GM12878 (cell line): Measurements from ENCODE around the gene THRA. TPM values are rescaled to one million over a fixed set of nuclear protein-coding genes. Genes with fewer than 3 reads are reported as not detected.

Experiments
- ATAC-seq: fragments of 200-7000 bp; cut with Tn5 transposase; 3 replicates; pipeline ENCODE4 v1.9.1; 2020; ENCODE audit warnings: mild to moderate bottlenecking, moderate library complexity
- BruUV-seq: library from RNA; stranded (reverse); fragments of 400-500 nt; replicated peaks from 2 replicates; lab custom pipeline; 2021; lab: Mats Ljungman, UMichigan
- CTCF ChIA-PET: fragments of 300-600 bp; sonication (Branson Sonifier 250); formaldehyde crosslinking; extraction: SDS; loops from one replicate; lab custom pipeline; 2021; ENCODE audit warnings: inconsistent platforms; lab: Yijun Ruan, JAX
- POLR2A ChIA-PET: fragments of 350-600 bp; formaldehyde crosslinking; extraction: SDS; loops from one replicate; lab custom pipeline; 2021; ENCODE audit warnings: inconsistent platforms; lab: Charles Lee
- RAD21 ChIA-PET: fragments of 300-600 bp; sonication (Branson Sonifier 250); formaldehyde crosslinking; loops from one replicate; lab custom pipeline; 2023; ENCODE audit warnings: antibody characterized with exemption; ENCODE audit not compliant: unreplicated experiment; lab: Charles Lee
- SMC1A ChIA-PET: fragments of 300-600 bp; sonication (Branson Sonifier 250); formaldehyde crosslinking; loops from one replicate; lab custom pipeline; 2023; ENCODE audit not compliant: unreplicated experiment, uncharacterized antibody; lab: Charles Lee
- DNase-seq: peaks from one replicate; pipeline ENCODE4 v3.0.0-alpha.2; 2011; ENCODE audit warnings: low read depth, low spot score
- FAIRE-seq: peaks from 3 replicates; lab custom pipeline; 2011; peaks lifted over from hg19 to GRCh38; lab: Jason Lieb, UNC
- H2AFZ ChIP-seq: 2 replicates; pipeline ENCODE4 v1.6.0; 2011; ENCODE audit warnings: low read depth, low read length, control low read depth; ENCODE audit not compliant: control insufficient read depth
- H3K27ac ChIP-seq: 2 replicates; pipeline ENCODE4 v1.5.1; 2011; ENCODE audit warnings: control low read depth; ENCODE audit not compliant: control insufficient read depth, insufficient read depth
- H3K27me3 ChIP-seq, 2 experiments: replicated peaks in 1 of 2; 2 replicates each; pipeline versions ENCODE4 v1.6.0 to v1.6.1; 2011; ENCODE audit warnings: low read length in 1 of 2; ENCODE audit not compliant: control insufficient read depth in 2 of 2, insufficient read depth in 2 of 2
- H3K36me3 ChIP-seq, 2 experiments: 2 replicates each; pipeline ENCODE4 v1.5.1; 2011; ENCODE audit warnings: low read length in 1 of 2; ENCODE audit not compliant: control insufficient read depth in 2 of 2, insufficient read depth in 2 of 2
- H3K4me1 ChIP-seq: 2 replicates; pipeline ENCODE4 v1.6.1; 2011; ENCODE audit warnings: mild to moderate bottlenecking, low read length, moderate library complexity, mixed read lengths; ENCODE audit not compliant: control insufficient read depth, insufficient read depth
- H3K4me2 ChIP-seq: 2 replicates; pipeline ENCODE4 v1.6.0; 2011; ENCODE audit warnings: control low read depth; ENCODE audit not compliant: control insufficient read depth, insufficient read depth
- H3K4me3 ChIP-seq: fragments of 200-600 bp; sonication (generic); 2 replicates; pipeline ENCODE4 v1.5.1; 2016
- H3K79me2 ChIP-seq: 2 replicates; pipeline ENCODE4 v1.6.0; 2011; ENCODE audit warnings: low read length; ENCODE audit not compliant: control insufficient read depth, insufficient read depth
- H3K9ac ChIP-seq: 2 replicates; pipeline ENCODE4 v1.8.0; 2011; ENCODE audit warnings: low read length, control low read depth, mixed read lengths; ENCODE audit not compliant: control insufficient read depth, insufficient read depth
- H3K9me3 ChIP-seq: replicated peaks from 3 replicates; pipeline ENCODE4 v1.5.1; 2011; ENCODE audit warnings: mild to moderate bottlenecking, low read length; ENCODE audit not compliant: control insufficient read depth, insufficient read depth
- H4K20me1 ChIP-seq: 2 replicates; pipeline ENCODE4 v1.6.0; 2011; ENCODE audit not compliant: control insufficient read depth, insufficient read depth
- CEBPB ChIP-seq, 2 experiments: fragments of 150-350 bp in 1 of 2; IDR thresholded peaks; 2 replicates each; pipeline ENCODE4 v1.6.1; 2012 to 2014; ENCODE audit warnings: low read depth in 2 of 2, low read length in 2 of 2, borderline replicate concordance in 1 of 2, inconsistent platforms in 1 of 2
- IKZF1 ChIP-seq: fragments of 450-650 bp; conservative IDR thresholded peaks from 2 replicates; pipeline ENCODE4 v1.6.1; 2017; ENCODE audit warnings: antibody characterized with exemption, mild to moderate bottlenecking
- JUND ChIP-seq: IDR thresholded peaks from 2 replicates; pipeline ENCODE4 v1.6.1; 2012; ENCODE audit warnings: low read depth, mild to moderate bottlenecking, low read length, improper control_type of control experiment, moderate library complexity
- NR2C2 ChIP-seq: IDR thresholded peaks from 2 replicates; pipeline ENCODE4 v1.6.1; 2011; ENCODE audit warnings: borderline replicate concordance, low read depth; ENCODE audit not compliant: control insufficient read depth, insufficient read length
- POLR2A ChIP-seq: IDR thresholded peaks from 2 replicates; pipeline ENCODE4 v1.6.1; 2011; ENCODE audit warnings: low read depth, mild to moderate bottlenecking, low read length
- SMARCA5 ChIP-seq: fragments of 450-650 bp; IDR thresholded peaks from 2 replicates; pipeline ENCODE4 v1.6.1; 2017; ENCODE audit warnings: mild to moderate bottlenecking
- STAT3 ChIP-seq: IDR thresholded peaks from 2 replicates; pipeline ENCODE4 v1.6.1; 2011; ENCODE audit warnings: low read depth, low read length, improper control_type of control experiment
- SUZ12 ChIP-seq: fragments of 200-600 bp; sonication (generic); IDR thresholded peaks from one replicate; pipeline ENCODE4 v1.6.1; 2018; ENCODE audit warnings: antibody characterized with exemption, mild to moderate bottlenecking; ENCODE audit not compliant: unreplicated experiment
- ZBTB4 ChIP-seq: fragments of 450-650 bp; formaldehyde crosslinking; IDR thresholded peaks from 2 replicates; pipeline ENCODE4 v1.4.0; 2022; ENCODE audit warnings: mild to moderate bottlenecking, moderate library complexity
- ZNF274 ChIP-seq: IDR thresholded peaks from one replicate; pipeline ENCODE4 v1.8.0; 2011; ENCODE audit not compliant: insufficient read length, insufficient read depth
- ZNF687 ChIP-seq: fragments of 450-650 bp; IDR thresholded peaks from 2 replicates; pipeline ENCODE4 v1.6.1; 2017; ENCODE audit warnings: mild to moderate bottlenecking, moderate library complexity
- WGBS: methylation state at CpG from one replicate; pipeline ENCODE4 v1.1.6; 2016; ENCODE audit warnings: low lambda C conversion rate; ENCODE audit not compliant: insufficient replicate concordance, insufficient coverage; ENCODE audit errors: missing lambda C conversion rate; 5-methylcytosine and 5-hydroxymethylcytosine counted together
- in situ Hi-C: fragments of 300-500 bp; cut with MboI; formaldehyde crosslinking; loops from 9 replicates; pipeline ENCODE4 v1.14.3; 2018; ENCODE audit warnings: mixed read lengths
- intact Hi-C: fragments of 100-400 bp; cut with micrococcal nuclease; formaldehyde crosslinking; loops from one replicate; pipeline ENCODE4 v1.14.2; 2022; ENCODE audit not compliant: unreplicated experiment
- polyA plus RNA-seq, 11 experiments: library from polyadenylated mRNA; depleted of rRNA in 4 of 11; unstranded in 6 of 11; stranded (reverse) in 5 of 11; fragments of >200 nt; fragmentation: Nextera tagmentation in 4 of 11; fragmentation: Illumina TruSeq in 1 of 11; extraction: Ambion mirVana in 4 of 11; extraction: Trizol in 1 of 11; gene quantifications; 1 replicate in 1 of 11; 2 replicates in 10 of 11; pipeline versions ENCODE4 v1.2.1 to v1.2.3, GENCODE V29; 2011 to 2016; ENCODE audit warnings: inconsistent platforms in 2 of 11, missing spikeins in 2 of 11, low read depth in 1 of 11
- total RNA-seq, 4 experiments: library from RNA; depleted of rRNA in 3 of 4; stranded (reverse); fragments of >200 nt in 3 of 4; fragmentation: Illumina TruSeq in 1 of 4; extraction: Trizol in 1 of 4; gene quantifications; 2 replicates each; pipeline versions ENCODE4 v1.2.1 to v1.2.3, GENCODE V29; 2013 to 2021
- TF ChIP-seq, protein P1 (sequence below): fragments of 450-650 bp; formaldehyde crosslinking; IDR thresholded peaks from 2 replicates; pipeline ENCODE4 v1.5.0; 2022; ENCODE audit warnings: mild to moderate bottlenecking, missing genetic modification characterization

THRA gene
- total and polyA plus RNA-seq, 10 of the 15 experiments (the other 5 are each of a cell fraction or from before 2014, with no cell fraction given): 0.03 to 2.0 (median 0.64) TPM

GRCh38 chr17:40022497-40022896, 40.3 kb upstream of the THRA start (continued):
- TF ChIP-seq CEBPB (IDR thresholded peaks at IDR 0.05; ENCODE audit: borderline replicate concordance in 1 of 2, low read depth in 2 of 2, low read length in 2 of 2) (no peak), JUND (no peak), SUZ12 (no peak), IKZF1 (no peak)

DNA sequence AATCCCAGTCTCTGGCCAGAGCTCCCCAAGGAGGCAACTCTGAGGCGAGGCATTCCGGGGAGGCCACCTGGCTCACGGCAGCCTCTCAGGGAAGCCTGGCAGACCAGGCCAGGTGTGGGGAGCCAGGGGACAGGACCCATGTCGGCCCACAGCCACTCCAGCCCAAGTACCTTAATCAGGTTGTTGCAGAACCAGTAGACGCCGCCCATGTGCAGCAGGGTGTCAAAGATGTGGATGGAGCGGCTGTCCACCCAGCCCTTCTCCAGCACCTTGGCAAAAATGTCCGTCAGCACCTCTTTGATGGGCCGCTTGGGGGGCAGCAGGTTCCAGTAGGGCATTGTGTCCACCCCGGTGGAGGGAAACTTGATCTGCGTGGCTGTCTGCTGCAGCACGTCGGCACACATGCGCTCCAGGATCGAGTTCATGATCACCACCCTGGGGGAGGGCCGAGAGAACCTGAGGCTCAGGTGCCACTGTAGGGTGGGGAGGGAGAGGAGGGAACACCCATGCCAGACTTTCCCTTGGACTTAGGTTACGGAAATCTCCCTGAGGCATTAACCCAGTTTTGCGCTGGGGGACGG, 39.7 kb upstream of the THRA start:
- no TSS peak for BruUV-seq
- no peaks in the 10 kb centered on the region for H3K27me3 ChIP-seq
- no peaks in the 10 kb centered on the region for H3K9me3 ChIP-seq
- 91% methylated on average over 18 of the region's 19 CpGs for WGBS
- ChIA-PET RAD21 (no interaction called here), SMC1A (no interaction called here), POLR2A (no interaction called here), CTCF (interaction anchor here (1.0 kb wide), 2 partner anchors 10 to 89 kb away, joined by 3 read pairs; no protein-coding TSS in a partner anchor)
- no peak overlapping the region for H2AFZ ChIP-seq
- no peaks in the 10 kb centered on the region for H3K79me2 ChIP-seq
- intact Hi-C loops (no loop called here), in situ Hi-C loops (loop anchor here (25.0 kb wide), 1 partner anchor 264 kb away; the partner anchor contains the start of gene CDC6)
- peaks cover 12 to 17% of the 10 kb centered on the region in 2 experiments; a peak in 3 of 4 replicates for H3K36me3 ChIP-seq
- H3K4me2 ChIP-seq: no peak overlapping the region
- no peak overlapping the region for H3K27ac ChIP-seq
- H4K20me1 ChIP-seq: no peaks in the 10 kb centered on the region
- FAIRE-seq (no peak), DNase-seq (no peak), ATAC-seq (no peak)
- H3K4me3 ChIP-seq: no peak overlapping the region
- no peaks in the 10 kb centered on the region for H3K4me1 ChIP-seq
- H3K9ac ChIP-seq: no peak overlapping the region
- TF ChIP-seq ZBTB4 (no peak), STAT3 (no peak), ZNF274 (no peak), NR2C2 (no peak), ZNF687 (no peak), POLR2A (no peak), SMARCA5 (no peak)
- TF ChIP-seq, protein P1, sequence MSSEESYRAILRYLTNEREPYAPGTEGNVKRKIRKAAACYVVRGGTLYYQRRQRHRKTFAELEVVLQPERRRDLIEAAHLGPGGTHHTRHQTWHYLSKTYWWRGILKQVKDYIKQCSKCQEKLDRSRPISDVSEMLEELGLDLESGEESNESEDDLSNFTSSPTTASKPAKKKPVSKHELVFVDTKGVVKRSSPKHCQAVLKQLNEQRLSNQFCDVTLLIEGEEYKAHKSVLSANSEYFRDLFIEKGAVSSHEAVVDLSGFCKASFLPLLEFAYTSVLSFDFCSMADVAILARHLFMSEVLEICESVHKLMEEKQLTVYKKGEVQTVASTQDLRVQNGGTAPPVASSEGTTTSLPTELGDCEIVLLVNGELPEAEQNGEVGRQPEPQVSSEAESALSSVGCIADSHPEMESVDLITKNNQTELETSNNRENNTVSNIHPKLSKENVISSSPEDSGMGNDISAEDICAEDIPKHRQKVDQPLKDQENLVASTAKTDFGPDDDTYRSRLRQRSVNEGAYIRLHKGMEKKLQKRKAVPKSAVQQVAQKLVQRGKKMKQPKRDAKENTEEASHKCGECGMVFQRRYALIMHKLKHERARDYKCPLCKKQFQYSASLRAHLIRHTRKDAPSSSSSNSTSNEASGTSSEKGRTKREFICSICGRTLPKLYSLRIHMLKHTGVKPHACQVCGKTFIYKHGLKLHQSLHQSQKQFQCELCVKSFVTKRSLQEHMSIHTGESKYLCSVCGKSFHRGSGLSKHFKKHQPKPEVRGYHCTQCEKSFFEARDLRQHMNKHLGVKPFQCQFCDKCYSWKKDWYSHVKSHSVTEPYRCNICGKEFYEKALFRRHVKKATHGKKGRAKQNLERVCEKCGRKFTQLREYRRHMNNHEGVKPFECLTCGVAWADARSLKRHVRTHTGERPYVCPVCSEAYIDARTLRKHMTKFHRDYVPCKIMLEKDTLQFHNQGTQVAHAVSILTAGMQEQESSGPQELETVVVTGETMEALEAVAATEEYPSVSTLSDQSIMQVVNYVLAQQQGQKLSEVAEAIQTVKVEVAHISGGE: no peak
